ENCODE measurements around the gene PCK1.

- TF ChIP-seq CTCF (conservative IDR thresholded peaks at IDR 0.05) (no peak; the same call in 1 of the 2 replicates), ZFX (IDR thresholded peaks at IDR 0.05) (no peak)
These were observed 21.8 kb downstream of the PCK1 start for GRCh38 chr20:57582432-57583288.
